GM12891 (cell line): ENCODE results near the gene KRTCAP3.
"Not testable (repeated sequence)": the region's sequence is repeated elsewhere in the genome, so short reads cannot be mapped to it uniquely, and the experiment has no call there.

Experiments used
- PAX5 ChIP-seq: IDR thresholded peaks from 2 replicates; pipeline ENCODE4 v1.6.1; 2011; ENCODE audit warnings: low read length, moderate library complexity, mild to moderate bottlenecking; ENCODE audit not compliant: insufficient read depth, severe bottlenecking
- POLR2A ChIP-seq: IDR thresholded peaks from 2 replicates; pipeline ENCODE4 v1.6.1; 2011; ENCODE audit warnings: low read depth, low read length, control low read depth
- POLR2AphosphoS5 ChIP-seq: IDR thresholded peaks from 2 replicates; pipeline ENCODE4 v1.6.1; 2011; ENCODE audit warnings: low read depth, low read length, control low read depth
- POU2F2 ChIP-seq: IDR thresholded peaks from 2 replicates; pipeline ENCODE4 v1.6.1; 2011; ENCODE audit warnings: low read depth, mild to moderate bottlenecking, control low read depth, low read length, moderate library complexity

- TF ChIP-seq POLR2A, POU2F2, PAX5, POLR2AphosphoS5: not testable (repeated sequence)
These were observed 17.1 kb upstream of the KRTCAP3 start for GRCh38 chr2:27425039-27425438.
